Stimulated activated CD4-positive, alpha-beta T cell treated with anti-CD3 and anti-CD28 coated beads, Interleukin-4, amount 100 ng/mL, for 48 hours (primary cell): ENCODE data around the gene C6orf141.

Experiments used
- DNase-seq, 2 donors: peaks; one replicate each; pipeline ENCODE4 v3.0.0-alpha.2; 2020; ENCODE audit warnings: low read depth in 2 of 2

The C6orf141 gene

GRCh38 chr6:49550492-49551077 is at the start of gene C6orf141:
Gene C6orf141 (plus strand): TSS chr6:49550668. CDS start chr6:49550793, 125 bp downstream.
- no peak for DNase-seq

- DNase-seq, result no peak
Measured at GRCh38 chr6:49504666-49505065, 45.8 kb upstream of the C6orf141 start.

GRCh38 chr6:49506569-49507111 is 43.8 kb upstream of the C6orf141 start:
- DNase-seq, result no peak

GRCh38 chr6:49509342-49509741 is 41.1 kb upstream of the C6orf141 start:
- DNase-seq, result no peak

GRCh38 chr6:49513153-49513989 is 37.1 kb upstream of the C6orf141 start:
- no peak for DNase-seq

GRCh38 chr6:49514571-49515484 is 35.6 kb upstream of the C6orf141 start:
- DNase-seq, result no peak

- DNase-seq, result no peak
Measured at GRCh38 chr6:49515485-49516146, 34.9 kb upstream of the C6orf141 start.

- DNase-seq, result no peak
Measured at GRCh38 chr6:49516147-49516505, 34.3 kb upstream of the C6orf141 start.

- DNase-seq, result no peak
Measured at GRCh38 chr6:49517919-49518318, 32.5 kb upstream of the C6orf141 start.

- DNase-seq, result no peak
Measured at GRCh38 chr6:49519660-49520059, 30.8 kb upstream of the C6orf141 start.

- no peak for DNase-seq
Measured at GRCh38 chr6:49522710-49523593, 27.5 kb upstream of the C6orf141 start.

- no peak for DNase-seq
Measured at GRCh38 chr6:49523901-49524300, 26.6 kb upstream of the C6orf141 start.

- no peak for DNase-seq
Measured at GRCh38 chr6:49524541-49524940, 25.9 kb upstream of the C6orf141 start.

- no peak for DNase-seq
Measured at GRCh38 chr6:49526598-49526997, 23.9 kb upstream of the C6orf141 start.

GRCh38 chr6:49527320-49527719 is 23.1 kb upstream of the C6orf141 start:
- DNase-seq, result no peak

GRCh38 chr6:49528571-49528970 is 21.9 kb upstream of the C6orf141 start:
- DNase-seq, result no peak

- DNase-seq, result no peak
Measured at GRCh38 chr6:49530141-49530776, 20.2 kb upstream of the C6orf141 start.

- DNase-seq, result no peak
Measured at GRCh38 chr6:49531774-49532569, 18.5 kb upstream of the C6orf141 start.

- no peak for DNase-seq
Measured at GRCh38 chr6:49535795-49536194, 14.7 kb upstream of the C6orf141 start.
